HG03064 (cell line): ENCODE data around the gene STXBP4.

ENCODE experiments used
- ATAC-seq: cut with Tn5 transposase; IDR thresholded peaks from one replicate; pipeline ENCODE4 v1.9.1; 2021; ENCODE audit warnings: low read depth; ENCODE audit not compliant: unreplicated experiment

The STXBP4 gene

GRCh38 chr17:55162556-55162946 is 194.0 kb downstream of the STXBP4 start:
- ATAC-seq: no peak

- ATAC-seq: no peak
These were observed 194.8 kb downstream of the STXBP4 start for GRCh38 chr17:55163408-55163807.

GRCh38 chr17:55166506-55166905 is 197.9 kb downstream of the STXBP4 start:
- ATAC-seq: no peak

GRCh38 chr17:55167024-55167725 is 198.6 kb downstream of the STXBP4 start:
- no peak for ATAC-seq

GRCh38 chr17:55168958-55169687 is 200.6 kb downstream of the STXBP4 start:
- peak; percentile 78 for ATAC-seq

- no peak for ATAC-seq
These were observed 203.2 kb downstream of the STXBP4 start for GRCh38 chr17:55171634-55172328.

GRCh38 chr17:55172612-55173011 is 204.0 kb downstream of the STXBP4 start:
- ATAC-seq: no peak

GRCh38 chr17:55174133-55174532 is 205.6 kb downstream of the STXBP4 start:
- no peak for ATAC-seq

GRCh38 chr17:55175788-55176427 is 207.3 kb downstream of the STXBP4 start:
- no peak for ATAC-seq

GRCh38 chr17:55177159-55177854 is 208.7 kb downstream of the STXBP4 start:
- ATAC-seq: no peak

GRCh38 chr17:55177855-55178217 is 209.3 kb downstream of the STXBP4 start:
- ATAC-seq: no peak

- ATAC-seq: no peak
These were observed 218.6 kb downstream of the STXBP4 start for GRCh38 chr17:55186937-55187770.

GRCh38 chr17:55190748-55191147 is 222.2 kb downstream of the STXBP4 start:
- ATAC-seq: no peak

- no peak for ATAC-seq
These were observed 230.3 kb downstream of the STXBP4 start for GRCh38 chr17:55198690-55199370.

- ATAC-seq: no peak
These were observed 232.3 kb downstream of the STXBP4 start for GRCh38 chr17:55200904-55201303.

GRCh38 chr17:55201308-55201932 is 232.9 kb downstream of the STXBP4 start:
- ATAC-seq: no peak

- ATAC-seq: no peak
These were observed 234.3 kb downstream of the STXBP4 start for GRCh38 chr17:55202896-55203295.

- no peak for ATAC-seq
These were observed 239.7 kb downstream of the STXBP4 start for GRCh38 chr17:55208078-55208812.
